ENCODE data around the gene ARHGEF19.

Gene ARHGEF19

GRCh38 chr1:16256478-16256877 lies 44.0 kb upstream of the ARHGEF19 start:
- DNase-seq (ENCODE audit: low read depth): no peak

GRCh38 chr1:16254263-16254928 lies 41.9 kb upstream of the ARHGEF19 start:
- no peak for DNase-seq (ENCODE audit: low read depth)
- H3K4me3 ChIP-seq (ENCODE audit: low read depth, low read length): no peak overlapping the region
- TF ChIP-seq CTCF (IDR thresholded peaks at IDR 0.05; ENCODE audit: low read depth, low read length): no peak
- TF ChIP-seq MYC (IDR thresholded peaks at IDR 0.05; ENCODE audit: low read depth, low read length): no peak
- TF ChIP-seq MAX (IDR thresholded peaks at IDR 0.05; ENCODE audit: low read depth, low read length): no peak

More at GRCh38 chr1:16256478-16256877, 44.0 kb upstream of the ARHGEF19 start:
- no peak overlapping the region for H3K4me3 ChIP-seq (ENCODE audit: low read depth, low read length)
- TF ChIP-seq MYC (IDR thresholded peaks at IDR 0.05; ENCODE audit: low read depth, low read length): no peak
- no peak for TF ChIP-seq MAX (IDR thresholded peaks at IDR 0.05; ENCODE audit: low read depth, low read length)

- no peak for DNase-seq (ENCODE audit: low read depth)
- no peak for TF ChIP-seq POLR2A (IDR thresholded peaks at IDR 0.05; ENCODE audit: extremely low read depth, insufficient read length)
- no peak for TF ChIP-seq MYC (IDR thresholded peaks at IDR 0.05; ENCODE audit: low read depth, low read length)
- no peak for TF ChIP-seq MAX (IDR thresholded peaks at IDR 0.05; ENCODE audit: low read depth, low read length)
- no peak for TF ChIP-seq CTCF (IDR thresholded peaks at IDR 0.05; ENCODE audit: low read depth, low read length)
Observed at GRCh38 chr1:16253332-16253922, 41.0 kb upstream of the ARHGEF19 start.

GRCh38 chr1:16252912-16253311 lies 40.5 kb upstream of the ARHGEF19 start:
- DNase-seq (ENCODE audit: low read depth): no peak
- H3K4me3 ChIP-seq (ENCODE audit: low read depth, low read length): no peak overlapping the region
- TF ChIP-seq POLR2A (IDR thresholded peaks at IDR 0.05; ENCODE audit: extremely low read depth, insufficient read length): no peak
- no peak for TF ChIP-seq MAX (IDR thresholded peaks at IDR 0.05; ENCODE audit: low read depth, low read length)
- no peak for TF ChIP-seq MYC (IDR thresholded peaks at IDR 0.05; ENCODE audit: low read depth, low read length)
- no peak for TF ChIP-seq CTCF (IDR thresholded peaks at IDR 0.05; ENCODE audit: low read depth, low read length)

More at GRCh38 chr1:16253332-16253922, 41.0 kb upstream of the ARHGEF19 start:
- no peak overlapping the region for H3K4me3 ChIP-seq (ENCODE audit: low read depth, low read length)

- TF ChIP-seq MAX (IDR thresholded peaks at IDR 0.05; ENCODE audit: low read depth, low read length): no peak
- no peak for TF ChIP-seq MYC (IDR thresholded peaks at IDR 0.05; ENCODE audit: low read depth, low read length)
- no peak for TF ChIP-seq CTCF (IDR thresholded peaks at IDR 0.05; ENCODE audit: low read depth, low read length)
- TF ChIP-seq POLR2A (IDR thresholded peaks at IDR 0.05; ENCODE audit: extremely low read depth, insufficient read length): no peak
- no peak for DNase-seq (ENCODE audit: low read depth)
- no peak overlapping the region for H3K4me3 ChIP-seq (ENCODE audit: low read depth, low read length)
Observed at GRCh38 chr1:16251381-16251780, 38.9 kb upstream of the ARHGEF19 start.

- DNase-seq (ENCODE audit: low read depth): no peak
- TF ChIP-seq MYC (IDR thresholded peaks at IDR 0.05; ENCODE audit: low read depth, low read length): no peak
- no peak overlapping the region for H3K4me3 ChIP-seq (ENCODE audit: low read depth, low read length)
Observed at GRCh38 chr1:16250524-16251251, 38.2 kb upstream of the ARHGEF19 start.
